ENCODE results near the gene IKZF2. TPM values are rescaled to one million over a fixed set of nuclear protein-coding genes. Genes with fewer than 3 reads are reported as not detected.

The IKZF2 gene
- total and polyA plus RNA-seq, 11 donors: 0.84 to 8.0 (median 5.9) TPM

Other genes starting within 250 kb of the IKZF2 start
- gene SPAG16, start 132.9 kb upstream of the IKZF2 start, total RNA-seq: 10 to 100 TPM; 12.7 to 26.1 (median 18.7) TPM
- 10 to 100 TPM in 1 of 2 donors, 1 to 10 TPM in 1; 9.8 to 11.5 TPM for gene SPAG16, start 132.9 kb upstream of the IKZF2 start, polyA plus RNA-seq

Measured in heart left ventricle (tissue), 11 donors.